ENCODE data around the gene KRT82. TPM values are rescaled to one million over a fixed set of nuclear protein-coding genes. Genes with fewer than 3 reads are reported as not detected.
"Not testable (repeated sequence)": the region's sequence is repeated elsewhere in the genome, so short reads cannot be mapped to it uniquely, and the experiment has no call there.

Gene KRT82
- total RNA-seq, 1 donor from 2014 or later, result not detected

DNA sequence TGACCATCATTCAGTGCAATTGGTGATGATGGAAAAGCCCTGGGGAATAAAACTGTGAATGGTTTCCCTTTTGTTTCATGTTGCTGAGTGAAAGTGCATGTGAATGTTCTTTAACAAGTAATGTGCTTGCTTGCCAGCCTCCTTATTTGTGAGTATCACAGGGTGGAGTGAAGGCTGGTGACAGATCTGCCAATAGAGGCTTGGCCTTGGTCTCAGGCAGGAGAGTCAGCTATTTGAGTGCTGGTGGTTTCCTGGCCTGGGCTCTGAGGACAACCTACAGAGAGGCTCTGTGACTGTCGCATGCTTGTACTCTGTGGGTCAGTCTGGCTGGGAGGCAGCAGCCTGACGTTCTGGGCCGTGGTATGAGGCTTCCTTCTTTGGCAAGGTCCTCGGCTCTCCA is 59.5 kb downstream of the KRT82 start:
- intact Hi-C loops (cut with micrococcal nuclease), result no loop called here

DNA sequence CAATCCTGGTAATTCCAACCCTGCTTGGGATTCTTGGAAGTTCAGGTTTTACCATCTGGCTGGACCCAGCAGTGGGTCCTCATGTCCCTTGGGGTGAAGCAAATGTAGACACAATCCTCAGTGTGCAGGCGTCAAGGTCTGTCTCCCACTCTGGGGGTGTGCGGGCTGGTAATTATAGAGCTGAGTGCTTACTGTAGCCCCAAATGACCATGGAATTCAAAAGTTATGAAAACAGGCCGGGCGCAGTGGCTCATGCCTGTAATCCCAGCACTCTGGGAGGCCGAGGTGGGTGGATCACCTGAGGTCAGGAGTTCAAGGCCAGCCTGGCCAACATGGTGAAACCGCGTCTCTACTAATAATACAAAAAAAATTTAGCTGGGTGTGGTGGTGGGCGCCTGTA is 61.1 kb downstream of the KRT82 start:
- intact Hi-C loops (cut with micrococcal nuclease), result not testable (repeated sequence)

DNA sequence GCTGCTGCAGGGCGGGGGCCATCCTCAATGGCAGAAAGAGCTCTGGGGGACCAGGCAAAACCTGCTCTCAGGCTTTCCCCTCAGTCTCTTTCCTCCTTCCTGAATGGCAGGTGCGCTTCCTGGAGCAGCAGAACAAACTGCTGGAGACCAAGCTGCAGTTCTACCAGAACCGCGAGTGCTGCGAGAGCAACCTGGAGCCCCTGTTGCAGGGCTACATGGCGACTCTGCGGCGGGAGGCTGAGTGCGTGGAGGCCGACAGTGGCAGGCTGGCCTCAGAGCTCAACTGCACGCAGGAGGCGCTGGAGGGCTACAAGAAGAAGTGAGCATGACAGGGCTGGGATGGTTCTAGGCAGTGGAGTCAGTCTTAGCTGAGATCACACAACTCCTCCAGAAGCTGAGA is 62.0 kb downstream of the KRT82 start:
- intact Hi-C loops (cut with micrococcal nuclease), result no loop called here

Other genes with a start within 250 kb of the KRT82 start
- gene KRT80, start 214.3 kb downstream of the KRT82 start, total RNA-seq, result not detected in 2 replicates
- gene KRT7, start 173.1 kb downstream of the KRT82 start, total RNA-seq, result 53.6 and 56.8 TPM in 2 replicates
- gene KRT86, start 131.7 kb downstream of the KRT82 start, total RNA-seq, result 1.9 and 3.4 TPM in 2 replicates
- not detected in 2 replicates for gene KRT81, start 114.8 kb downstream of the KRT82 start, total RNA-seq
- gene KRT83, start 84.9 kb downstream of the KRT82 start, total RNA-seq, result not detected in 2 replicates
- gene KRT85, start 38.9 kb downstream of the KRT82 start, total RNA-seq, result not detected in 2 replicates
- gene KRT84, start 20.7 kb downstream of the KRT82 start, total RNA-seq, result not detected in 2 replicates
- not detected in 2 replicates for gene KRT75, start 28.0 kb upstream of the KRT82 start, total RNA-seq
- gene KRT6B, start 45.8 kb upstream of the KRT82 start, total RNA-seq, result not detected in 2 replicates
- gene KRT6C, start 67.5 kb upstream of the KRT82 start, total RNA-seq, result not detected in 2 replicates
- gene KRT6A, start 86.9 kb upstream of the KRT82 start, total RNA-seq, result not detected in 2 replicates
- gene KRT5, start 114.1 kb upstream of the KRT82 start, total RNA-seq, result not detected in 2 replicates
- not detected in 2 replicates for gene KRT71, start 146.8 kb upstream of the KRT82 start, total RNA-seq
- gene KRT74, start 167.5 kb upstream of the KRT82 start, total RNA-seq, result not detected in 2 replicates
- gene KRT72, start 195.1 kb upstream of the KRT82 start, total RNA-seq, result 1.6 and 1.7 TPM in 2 replicates
- 0.61 and 0.78 TPM in 2 replicates for gene KRT73, start 212.2 kb upstream of the KRT82 start, total RNA-seq
- gene KRT2, start 245.9 kb upstream of the KRT82 start, total RNA-seq, result 0.20 and 0.27 TPM in 2 replicates

All from T-helper 1 cell treated with Interleukin-12 subunit alpha and Interleukin-12 subunit beta and Interleukin-4 antibody, amounts not matched to agents 30 ng/mL and 1 ng/mL, for 36 hours (primary cell).